HG03457 (cell line): ENCODE results near the gene GOLGA3.
"Not testable (repeated sequence)": the region's sequence is repeated elsewhere in the genome, so short reads cannot be mapped to it uniquely, and the experiment has no call there.

Experiments used
- ATAC-seq: cut with Tn5 transposase; IDR thresholded peaks from one replicate; pipeline ENCODE4 v1.9.1; 2021; ENCODE audit warnings: moderate number of reproducible peaks; ENCODE audit not compliant: unreplicated experiment

The GOLGA3 gene

DNA sequence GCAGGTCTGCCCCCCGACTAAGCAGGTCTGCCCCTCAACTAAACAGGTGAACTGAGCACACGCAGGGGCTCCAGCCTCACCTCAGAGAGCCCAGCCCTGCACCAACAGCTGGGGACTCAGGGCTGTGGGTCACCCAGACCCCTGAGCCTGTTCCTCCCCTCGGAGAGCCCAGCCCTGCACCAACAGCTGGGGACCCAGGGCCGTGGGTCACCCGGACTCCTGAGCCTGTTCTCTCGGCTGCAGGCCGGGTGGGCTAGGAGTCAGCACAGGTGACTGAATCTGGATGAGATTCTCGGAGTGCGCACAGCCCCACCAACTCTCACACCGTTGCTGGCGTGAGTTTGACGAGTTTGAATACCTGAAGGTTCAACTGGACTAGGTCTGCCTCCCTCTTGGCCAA is 46.7 kb downstream of the GOLGA3 start:
- no peak for ATAC-seq

DNA sequence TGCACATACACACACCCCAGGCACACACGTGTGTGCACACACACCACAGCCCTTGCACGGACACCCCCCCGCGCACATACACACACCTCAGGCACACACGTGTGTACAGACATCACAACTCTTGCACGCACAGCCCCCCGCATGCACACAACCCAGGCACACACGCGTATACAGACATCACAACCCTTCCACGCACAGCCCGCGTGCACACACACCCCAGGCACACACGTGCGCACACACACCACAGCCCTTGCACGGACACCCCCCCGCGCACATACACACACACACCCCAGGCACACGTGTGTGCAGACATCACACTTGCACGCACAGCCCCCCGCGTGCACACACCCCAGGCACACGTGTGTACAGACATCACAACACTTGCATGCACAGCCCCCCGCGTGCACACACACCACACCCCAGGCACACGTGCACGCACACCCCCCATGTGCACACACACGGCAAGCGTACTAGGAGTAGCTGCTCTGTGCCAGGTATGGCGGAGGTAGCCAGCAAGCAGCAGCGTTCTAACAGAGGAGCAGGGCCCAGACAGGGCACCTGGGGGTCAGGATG is 48.8 kb downstream of the GOLGA3 start:
- ATAC-seq: no peak

DNA sequence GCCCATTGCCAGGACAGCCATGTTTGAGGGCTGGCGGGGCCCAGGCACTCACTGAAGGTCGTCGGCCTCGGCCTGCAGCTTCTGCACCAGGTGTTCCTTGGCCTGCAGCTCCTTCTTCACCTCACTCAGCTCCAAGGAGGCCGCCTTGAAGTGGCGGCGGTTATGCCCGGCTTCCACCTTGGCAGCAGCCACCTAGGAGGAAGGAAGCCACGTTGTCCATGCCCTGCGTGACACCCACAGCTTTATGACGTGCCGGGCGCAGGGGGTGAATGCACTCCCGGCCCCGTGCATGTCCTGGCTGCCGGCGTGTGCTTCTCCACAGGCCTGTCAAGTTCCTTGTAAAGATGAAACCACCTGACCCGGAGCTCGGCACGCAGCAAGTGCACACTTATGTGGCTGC is 51.1 kb downstream of the GOLGA3 start:
- no peak for ATAC-seq

DNA sequence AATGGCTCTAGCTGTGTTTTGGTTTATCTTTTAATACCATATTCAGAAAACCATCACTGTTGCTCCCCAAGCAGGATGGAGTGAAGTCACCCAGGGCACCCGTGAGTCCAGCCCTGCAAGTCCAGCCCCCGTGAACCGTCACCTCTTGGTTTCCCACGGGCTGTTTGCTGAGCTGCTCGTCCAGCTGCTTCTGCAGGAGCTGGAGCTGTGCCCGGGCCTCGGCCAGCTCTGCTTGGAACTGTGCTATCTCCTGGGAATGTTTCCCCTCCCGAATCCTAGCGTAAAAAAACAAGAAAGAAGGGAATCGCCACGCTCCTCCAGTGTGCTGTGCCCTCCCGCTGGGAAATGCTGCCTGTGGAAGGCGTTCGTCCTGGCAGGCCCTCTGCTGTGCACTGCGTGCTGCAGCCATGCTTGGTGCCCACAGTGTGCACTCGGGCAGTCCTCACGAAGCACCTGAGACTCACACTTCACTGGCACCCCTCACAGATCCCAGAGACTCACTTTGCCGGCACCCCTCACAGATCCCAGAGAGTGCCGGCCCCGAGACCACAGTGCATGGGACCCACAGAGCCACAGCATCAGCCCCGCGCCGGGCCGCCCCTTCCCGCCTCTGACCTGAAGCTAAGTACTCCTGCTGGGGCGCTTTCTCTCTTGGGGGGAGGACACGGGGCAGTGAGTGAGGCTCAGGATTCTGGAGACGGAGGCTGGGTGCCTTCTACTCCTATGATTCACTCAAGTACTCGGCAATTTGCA is 51.7 kb downstream of the GOLGA3 start:
- no peak for ATAC-seq

DNA sequence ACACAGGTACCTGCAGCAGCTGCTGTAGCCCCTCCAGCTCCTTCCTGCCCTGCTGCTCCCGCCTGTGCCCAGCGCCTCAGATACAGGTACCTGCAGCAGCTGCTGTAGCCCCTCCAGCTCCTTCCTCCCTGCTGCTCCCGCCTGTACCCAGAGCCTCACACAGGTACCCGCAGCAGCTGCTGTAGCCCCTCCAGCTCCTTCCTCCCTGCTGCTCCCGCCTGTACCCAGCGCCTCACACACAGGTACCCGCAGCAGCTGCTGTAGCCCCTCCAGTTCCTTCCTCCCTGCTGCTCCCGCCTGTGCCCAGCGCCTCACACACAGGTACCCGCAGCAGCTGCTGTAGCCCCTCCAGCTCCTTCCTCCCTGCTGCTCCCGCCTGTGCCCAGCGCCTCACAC is 52.4 kb downstream of the GOLGA3 start:
- not testable (repeated sequence) for ATAC-seq

DNA sequence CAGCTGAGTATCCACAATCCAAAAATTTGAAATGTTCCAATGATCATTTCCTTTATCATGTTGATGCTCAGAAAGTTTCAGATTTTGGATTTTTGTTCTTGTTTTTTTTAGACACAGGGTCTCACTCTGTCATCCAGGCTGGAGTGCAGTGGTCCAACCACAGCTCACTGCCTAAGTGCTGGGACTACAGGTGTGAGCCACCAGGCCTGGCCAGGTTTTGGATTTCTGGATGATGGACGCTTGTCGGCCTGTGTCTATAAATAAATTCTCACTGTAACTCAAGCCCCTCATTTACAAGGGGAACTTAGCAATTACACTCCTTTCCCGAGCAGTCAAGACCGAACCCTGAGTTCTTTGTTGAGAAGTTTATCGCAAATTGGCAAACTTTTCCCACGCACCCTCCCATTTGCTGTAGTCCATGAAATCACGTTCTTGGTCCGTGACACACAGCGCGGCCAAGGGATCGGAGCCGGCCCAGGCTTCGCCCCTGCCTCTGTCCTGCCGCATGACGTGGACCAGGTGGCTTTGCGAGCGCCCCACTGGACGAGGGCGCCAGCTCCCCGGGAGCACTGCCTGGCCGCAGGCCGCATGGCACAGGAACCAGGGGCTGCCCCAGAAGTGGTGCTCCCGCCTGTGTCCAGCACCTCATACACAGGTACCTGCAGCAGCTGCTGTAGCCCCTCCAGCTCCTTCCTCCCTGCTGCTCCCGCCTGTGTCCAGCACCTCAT is 53.0 kb downstream of the GOLGA3 start:
- ATAC-seq: no peak

DNA sequence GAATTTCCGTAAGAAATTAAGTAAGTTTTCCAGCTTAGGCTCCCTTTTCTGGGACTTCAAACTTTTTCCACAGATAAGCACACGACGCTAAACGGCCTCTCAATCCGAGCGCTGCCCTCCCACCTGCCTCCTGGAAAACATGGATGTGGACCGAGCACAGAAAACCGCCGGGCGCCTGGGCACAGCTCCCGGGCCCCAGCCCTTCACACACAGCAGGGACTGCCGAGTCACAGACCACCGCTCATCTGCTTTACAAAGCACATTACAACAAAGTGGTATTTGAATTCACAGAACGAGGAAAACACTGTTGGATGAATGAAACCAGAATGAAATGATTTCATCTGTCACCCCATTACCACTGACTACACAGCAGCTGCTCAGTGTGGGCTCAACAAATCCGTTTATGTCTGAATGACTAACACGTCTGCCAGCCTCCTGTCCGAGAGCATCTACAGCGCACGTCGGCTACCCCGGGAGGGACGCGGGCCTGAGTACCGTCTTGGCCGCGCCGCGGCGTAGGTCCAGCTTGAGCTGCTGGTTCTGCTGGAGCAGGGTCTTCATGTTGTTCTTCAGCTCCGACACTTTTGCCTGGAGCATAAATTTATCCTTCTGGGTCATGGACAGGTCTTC is 53.9 kb downstream of the GOLGA3 start:
- ATAC-seq: no peak

DNA sequence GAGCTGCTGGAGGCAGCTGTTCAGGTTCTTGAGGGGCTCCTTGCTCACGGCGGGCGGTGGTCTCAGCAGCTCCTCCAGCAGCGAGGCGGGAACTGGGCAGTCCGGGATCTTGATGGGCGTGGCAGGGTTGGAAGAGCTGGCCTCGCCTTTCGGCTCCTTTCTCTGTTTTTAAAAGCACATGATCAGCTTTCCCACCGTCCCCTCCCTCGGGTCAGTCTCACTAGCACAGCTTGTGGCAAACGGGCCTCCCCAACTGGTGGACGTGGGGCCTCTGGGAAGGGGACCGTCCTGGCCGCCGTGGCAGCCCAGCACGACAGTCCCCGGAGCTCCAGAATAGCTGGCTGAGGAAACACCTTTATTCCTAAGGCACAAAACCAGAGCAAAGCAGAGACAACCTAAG is 54.5 kb downstream of the GOLGA3 start:
- ATAC-seq: no peak

DNA sequence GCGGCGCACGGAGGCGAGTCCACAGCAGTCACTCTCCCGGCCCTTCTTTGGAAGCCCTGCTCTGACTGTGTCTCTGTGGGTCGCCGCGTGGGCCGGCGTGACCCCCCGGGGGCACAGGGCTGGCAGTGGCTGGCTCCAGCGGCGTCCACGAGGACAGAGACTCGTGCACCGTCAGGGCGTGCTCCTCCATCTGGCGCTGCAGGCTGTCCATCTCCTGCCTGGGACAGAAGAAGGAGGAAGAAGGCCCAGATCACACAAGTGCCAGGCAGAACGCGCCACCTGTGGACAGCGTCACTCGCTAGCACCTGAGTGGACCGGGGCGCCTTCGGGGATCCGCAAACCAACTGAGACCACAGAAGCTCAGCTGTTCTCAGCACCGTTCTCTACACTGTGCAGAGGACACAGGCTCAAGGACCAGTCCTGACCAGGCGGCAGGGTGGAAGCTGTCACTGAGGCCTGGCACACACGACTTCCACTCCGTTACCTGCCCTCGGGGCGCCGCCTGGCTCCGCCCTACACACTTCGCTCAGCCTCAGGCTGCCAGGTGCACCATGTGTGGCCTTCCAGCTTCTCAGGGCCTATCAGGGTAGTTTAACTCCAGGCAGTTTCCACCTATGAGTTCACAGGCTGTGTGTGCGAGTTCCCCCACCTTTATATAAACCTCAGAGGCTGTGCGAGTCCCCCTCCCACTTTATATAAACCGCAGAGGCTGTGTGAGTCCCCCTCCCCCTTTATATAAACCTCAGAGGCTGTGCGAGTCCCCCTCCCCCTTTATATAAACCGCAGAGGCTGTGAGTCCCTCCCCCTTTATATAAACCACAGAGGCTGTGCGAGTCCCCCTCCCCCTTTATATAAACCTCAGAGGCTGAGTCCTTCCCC is 55.4 kb downstream of the GOLGA3 start:
- no peak for ATAC-seq

DNA sequence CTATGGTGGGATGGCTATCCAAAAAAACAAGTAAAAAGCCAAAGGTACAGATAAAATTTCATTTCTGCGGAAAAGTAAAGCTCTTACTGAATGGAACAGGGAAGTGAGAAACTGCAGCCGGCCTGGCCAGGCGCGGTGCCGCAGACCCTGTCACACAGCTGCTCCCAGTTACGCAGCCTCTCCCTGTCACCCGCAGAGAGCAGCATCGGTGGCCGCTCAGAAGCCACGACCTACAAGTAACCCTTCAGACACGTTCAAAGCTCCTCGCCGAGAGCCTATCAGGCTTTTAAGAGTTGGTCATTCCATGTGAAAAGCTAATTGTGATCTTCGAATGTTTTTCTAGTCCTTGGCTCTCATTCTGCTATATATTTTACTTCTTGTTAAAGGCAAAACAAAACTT is 56.1 kb downstream of the GOLGA3 start:
- ATAC-seq: no peak

DNA sequence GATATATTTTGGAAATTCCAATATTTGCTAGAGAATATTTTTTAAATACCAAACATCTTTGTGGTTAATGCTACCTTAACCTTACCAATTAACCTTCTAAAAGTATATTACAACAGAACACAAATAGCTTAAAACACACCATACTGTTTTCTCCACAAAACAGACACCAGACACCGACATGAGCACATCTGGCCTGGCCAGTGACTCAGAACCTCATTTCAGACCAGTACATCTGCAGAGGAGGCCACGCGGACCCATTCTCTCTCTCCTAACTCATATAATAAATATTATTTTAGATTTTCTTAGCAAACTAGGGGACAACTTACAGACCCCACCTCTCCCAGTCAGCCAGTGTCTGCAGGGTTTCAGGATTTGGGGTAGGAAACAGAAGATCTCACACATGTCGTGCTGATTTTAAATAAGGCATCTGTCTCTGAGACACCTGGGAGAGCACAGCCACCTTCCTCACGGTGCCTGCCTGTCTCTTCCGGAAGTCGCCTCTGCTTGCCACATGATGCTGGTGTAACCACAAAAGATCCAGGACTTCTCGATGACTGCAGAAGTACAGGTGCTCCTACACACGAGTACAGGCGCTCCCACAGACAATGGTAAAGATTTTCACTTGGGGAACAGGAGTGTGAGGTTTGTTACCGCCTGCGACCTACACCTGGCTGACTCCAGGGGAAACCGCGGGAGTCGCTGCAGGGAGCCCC is 57.4 kb downstream of the GOLGA3 start:
- ATAC-seq: no peak

DNA sequence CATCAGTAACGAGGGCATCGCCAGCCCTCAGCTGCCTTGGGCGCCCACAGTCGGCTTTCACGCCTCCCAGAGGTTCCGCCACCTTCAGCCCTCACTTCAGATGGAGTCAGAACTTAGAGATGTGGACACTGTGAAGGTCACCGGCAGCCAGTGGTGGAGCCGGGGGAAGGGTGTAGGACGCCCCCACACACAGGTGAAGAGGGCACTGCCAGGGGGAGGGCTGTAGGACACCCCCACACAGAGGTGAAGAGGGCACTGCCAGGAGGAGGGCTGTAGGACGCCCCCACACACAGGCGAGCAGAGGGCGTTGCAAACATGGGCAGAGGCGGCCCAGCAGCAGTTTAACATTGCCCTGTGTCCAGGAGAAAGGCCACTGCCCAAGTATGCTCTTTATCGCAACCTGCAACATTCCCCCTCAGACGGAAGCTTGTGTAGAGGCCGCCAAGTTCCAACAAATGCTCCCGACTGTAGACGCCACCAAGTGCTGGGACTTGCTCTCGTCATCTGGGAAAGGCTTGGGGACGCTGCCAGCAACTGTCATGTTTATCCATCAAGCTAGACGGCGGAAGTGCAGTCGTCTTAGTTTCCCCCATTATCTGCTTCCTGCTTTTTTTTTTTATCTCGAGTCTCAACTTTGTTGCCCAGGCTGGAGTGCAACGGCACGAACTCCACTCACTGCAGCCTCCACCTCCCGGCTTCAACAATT is 62.1 kb downstream of the GOLGA3 start:
- ATAC-seq: no peak

DNA sequence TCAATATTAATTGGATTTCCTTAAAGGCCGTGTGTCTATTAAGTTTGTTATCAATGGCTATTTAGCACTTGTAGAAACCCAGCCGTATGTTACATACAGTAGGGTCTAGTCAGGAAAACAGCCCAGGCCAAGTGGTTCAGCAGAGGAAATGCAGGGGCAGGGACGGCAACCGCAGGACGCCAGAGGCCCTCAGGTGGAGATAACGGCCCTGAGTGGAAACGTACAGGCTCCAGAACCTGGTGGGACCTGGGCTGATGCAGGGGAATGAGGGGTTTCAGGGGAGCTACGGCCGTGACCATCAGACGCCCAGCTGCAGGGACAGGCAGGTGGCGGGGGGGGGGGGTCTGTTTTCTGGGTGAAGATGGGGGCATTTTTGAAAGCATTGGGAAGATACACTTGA is 63.3 kb downstream of the GOLGA3 start:
- ATAC-seq: no peak

DNA sequence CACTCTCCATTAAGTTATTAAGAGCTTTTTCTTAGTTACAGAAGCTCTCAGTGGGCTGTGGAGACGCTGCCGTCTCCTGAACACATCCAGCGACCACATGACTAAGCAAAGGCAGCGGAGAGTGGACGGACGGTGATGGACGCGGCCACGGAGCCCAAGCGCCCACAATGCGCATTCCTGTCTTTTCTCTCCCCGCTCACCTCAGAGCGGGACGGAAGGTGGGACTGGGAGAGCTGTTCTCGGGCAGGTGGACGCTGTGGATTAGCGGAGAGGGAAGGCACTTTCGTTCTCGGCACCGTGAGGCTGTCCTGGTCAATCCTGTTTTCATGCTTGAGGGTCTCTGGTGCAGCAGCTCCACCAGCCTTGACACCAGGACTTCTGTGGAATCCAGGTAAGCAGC is 64.4 kb downstream of the GOLGA3 start:
- ATAC-seq: no peak

DNA sequence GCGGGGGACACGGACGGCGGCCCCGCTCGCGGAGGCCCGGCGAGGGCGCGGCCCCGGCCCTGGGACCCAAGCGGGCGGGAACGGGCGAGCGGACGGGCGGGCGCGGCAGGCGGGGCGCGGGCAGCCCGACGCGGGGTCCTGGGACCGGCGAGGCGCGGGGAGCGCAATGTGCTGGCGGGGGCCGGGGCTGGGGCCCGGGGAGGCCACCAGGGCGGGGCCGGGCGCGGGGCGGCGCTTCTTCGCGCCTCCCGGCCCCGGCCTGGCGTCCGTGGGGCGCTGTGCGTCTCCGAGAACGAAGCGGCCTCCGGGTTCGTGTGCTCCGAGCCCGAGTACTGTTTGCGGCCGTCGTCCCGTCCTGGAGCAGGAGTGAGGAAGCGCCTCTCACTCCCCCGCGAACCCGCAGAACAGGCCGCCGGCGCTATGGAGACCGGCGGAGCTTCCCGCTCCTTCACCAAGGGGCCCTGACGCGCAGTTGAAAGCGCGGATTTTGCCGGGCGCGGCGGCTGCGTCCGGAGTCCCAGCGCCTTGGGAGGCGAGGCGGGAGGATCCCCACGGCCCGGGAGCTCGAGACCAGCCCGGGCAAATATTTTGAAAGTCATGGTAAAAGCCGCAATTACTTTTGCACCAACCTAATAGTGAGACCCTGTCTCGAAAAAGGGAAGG is 66.6 kb downstream of the GOLGA3 start:
- ATAC-seq: peak; percentile 77

DNA sequence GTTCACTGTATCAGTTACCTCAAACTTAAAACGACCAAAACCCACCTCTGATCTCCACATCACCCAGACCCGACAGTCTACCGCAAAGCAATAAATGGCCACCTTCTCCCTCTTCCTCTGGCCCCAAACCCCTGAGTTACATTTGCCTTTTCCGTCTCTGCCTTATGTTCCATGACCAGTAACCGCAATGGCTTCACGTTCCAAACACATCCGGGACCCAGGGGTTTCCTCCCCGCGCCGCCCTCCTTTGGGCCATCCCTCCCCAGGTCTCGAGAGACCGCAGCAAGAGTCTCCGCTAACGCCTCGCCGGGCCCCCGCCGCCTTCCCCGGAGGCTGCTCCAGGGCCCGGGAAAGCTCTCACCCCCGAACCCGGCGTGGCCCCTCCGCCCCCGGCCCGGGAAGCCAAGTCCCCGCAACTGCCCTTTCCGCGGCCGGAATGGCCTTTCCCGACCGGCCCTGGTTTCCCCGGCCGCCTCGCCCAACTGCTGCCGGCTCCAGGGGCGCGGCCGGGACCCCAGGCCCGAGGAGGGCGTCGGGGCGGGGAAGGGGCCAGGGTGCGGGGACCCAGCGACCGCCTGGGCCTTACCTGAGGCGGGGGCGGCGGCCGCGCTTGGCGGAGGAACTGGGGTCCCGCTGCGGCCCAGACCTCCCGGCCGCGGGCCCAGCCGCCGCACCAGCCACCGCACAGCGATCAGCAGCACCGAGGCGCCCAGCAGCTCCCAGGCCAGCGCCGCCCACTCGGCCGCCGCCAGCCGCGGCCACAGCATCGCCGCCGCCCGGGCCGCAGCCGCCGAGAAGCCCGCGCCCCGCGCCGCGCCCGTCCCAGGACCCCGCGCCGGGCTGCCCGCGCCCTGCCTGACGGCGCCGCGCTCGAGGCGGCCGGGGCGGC is 67.4 kb downstream of the GOLGA3 start, which contains the start of gene ANKLE2:
ANKLE2 (minus strand) TSS at position 801 of the 889 bp plus-strand sequence; CDS start at position 767, 34 bp downstream.
- peak; percentile 25 for ATAC-seq

DNA sequence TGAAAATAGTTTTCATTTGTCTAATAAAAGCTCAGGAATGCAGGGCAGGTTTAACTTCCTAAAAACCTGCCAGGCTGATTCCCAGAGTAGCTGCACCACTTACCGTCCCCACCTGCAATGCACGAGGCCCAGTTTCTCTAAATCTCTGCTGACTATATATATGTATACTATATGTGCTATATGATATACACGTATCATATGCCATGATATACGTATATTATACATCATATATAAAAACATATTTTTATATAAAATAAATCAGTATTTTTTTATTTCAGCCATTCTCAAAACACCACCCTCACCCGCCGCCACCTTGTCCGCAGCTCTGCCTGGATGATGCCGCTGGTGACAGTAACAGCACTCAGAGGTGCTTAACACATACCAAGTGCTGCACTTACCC is 69.3 kb downstream of the GOLGA3 start:
- no peak for ATAC-seq

DNA sequence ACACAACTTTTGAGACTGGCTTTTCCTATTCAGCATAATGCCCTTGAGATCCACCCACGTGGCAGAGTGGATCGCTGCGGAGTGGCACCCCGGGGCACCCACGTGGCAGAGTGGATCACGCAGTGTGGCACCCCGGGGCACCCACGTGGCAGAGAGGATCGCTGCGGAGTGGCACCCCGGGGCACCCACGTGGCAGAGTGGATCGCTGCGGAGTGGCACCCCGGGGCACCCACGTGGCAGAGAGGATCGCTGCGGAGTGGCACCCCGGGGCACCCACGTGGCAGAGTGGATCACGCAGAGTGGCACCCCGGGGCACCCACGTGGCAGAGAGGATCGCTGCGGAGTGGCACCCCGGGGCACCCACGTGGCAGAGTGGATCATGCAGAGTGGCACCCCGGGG is 69.8 kb downstream of the GOLGA3 start:
- not testable (repeated sequence) for ATAC-seq
